GM12892 (cell line): ENCODE results near the gene ABCA5.

Experiments
- POLR2A ChIP-seq: IDR thresholded peaks from 2 replicates; pipeline ENCODE4 v1.6.1; 2011; ENCODE audit warnings: low read depth, low read length, control low read depth
- POLR2AphosphoS5 ChIP-seq: IDR thresholded peaks from 2 replicates; pipeline ENCODE4 v1.6.1; 2011; ENCODE audit warnings: low read depth, low read length, control low read depth

- TF ChIP-seq POLR2A (no peak), POLR2AphosphoS5 (no peak)
Observed at GRCh38 chr17:69250641-69251040, 76.3 kb downstream of the ABCA5 start.
